HepG2 (cell line): Measurements from ENCODE around the gene UPB1. TPM values are rescaled to one million over a fixed set of nuclear protein-coding genes. Genes with fewer than 3 reads are reported as not detected.
A peak's percentile ranks its signal among the peaks of the same experiment; 100 is the strongest.

Source experiments
- DNMT1 ChIP-seq: sonication (generic); formaldehyde crosslinking; IDR thresholded peaks from 2 replicates; pipeline ENCODE4 v1.5.1; 2020; ENCODE audit warnings: mild to moderate bottlenecking, missing genetic modification reagents
- ELF3 ChIP-seq: IDR thresholded peaks from 2 replicates; pipeline ENCODE4 v1.6.1; 2016; ENCODE audit warnings: missing genetic modification reagents, missing compliant biosample characterization
- ETV6 ChIP-seq: sonication (generic); formaldehyde crosslinking; conservative IDR thresholded peaks from 2 replicates; pipeline ENCODE4 v1.4.0; 2020; ENCODE audit warnings: missing genetic modification reagents
- FUBP1 ChIP-seq: sonication (generic); formaldehyde crosslinking; IDR thresholded peaks from 2 replicates; pipeline ENCODE4 v1.5.1; 2020; ENCODE audit warnings: missing genetic modification reagents, mild to moderate bottlenecking, borderline replicate concordance
- HIVEP1 ChIP-seq: sonication (generic); formaldehyde crosslinking; IDR thresholded peaks from 2 replicates; pipeline ENCODE4 v1.4.0; 2020; ENCODE audit warnings: mild to moderate bottlenecking, missing genetic modification reagents
- MAX ChIP-seq: IDR thresholded peaks from 2 replicates; pipeline ENCODE4 v1.6.1; 2012; ENCODE audit warnings: inconsistent platforms
- NFIB ChIP-seq: sonication (generic); formaldehyde crosslinking; IDR thresholded peaks from 2 replicates; pipeline ENCODE4 v1.9.0; 2021; ENCODE audit warnings: missing genetic modification reagents, mild to moderate bottlenecking, borderline replicate concordance
- SNAI1 ChIP-seq: sonication (generic); formaldehyde crosslinking; IDR thresholded peaks from 2 replicates; pipeline ENCODE4 v1.5.0; 2020; ENCODE audit warnings: mild to moderate bottlenecking, missing genetic modification reagents, borderline replicate concordance
- SNAPC4 ChIP-seq: sonication (generic); formaldehyde crosslinking; IDR thresholded peaks from 2 replicates; pipeline ENCODE4 v1.4.0; 2020; ENCODE audit warnings: mild to moderate bottlenecking, missing genetic modification reagents
- SP5 ChIP-seq: IDR thresholded peaks from 2 replicates; pipeline ENCODE4 v1.6.1; 2016; ENCODE audit warnings: low read depth, borderline replicate concordance
- TERF1 ChIP-seq: sonication (generic); formaldehyde crosslinking; IDR thresholded peaks from 2 replicates; pipeline ENCODE4 v1.8.0; 2022; ENCODE audit warnings: mild to moderate bottlenecking, missing genetic modification reagents, moderate library complexity
- ZC3H13 ChIP-seq: sonication (generic); formaldehyde crosslinking; IDR thresholded peaks from 2 replicates; pipeline ENCODE4 v1.8.1; 2023; ENCODE audit warnings: mild to moderate bottlenecking, missing genetic modification reagents, moderate library complexity
- ZFX ChIP-seq: sonication (generic); formaldehyde crosslinking; IDR thresholded peaks from 2 replicates; pipeline ENCODE4 v1.4.0; 2020; ENCODE audit warnings: mild to moderate bottlenecking, low read depth, missing genetic modification reagents, moderate library complexity
- ZMYM2 ChIP-seq: sonication (generic); formaldehyde crosslinking; IDR thresholded peaks from 2 replicates; pipeline ENCODE4 v1.8.0; 2022; ENCODE audit warnings: mild to moderate bottlenecking, missing genetic modification reagents
- ZNF20 ChIP-seq: sonication (generic); formaldehyde crosslinking; IDR thresholded peaks from 2 replicates; pipeline ENCODE4 v1.4.0; 2020; ENCODE audit warnings: mild to moderate bottlenecking, moderate library complexity, missing genetic modification reagents
- ZNF224 ChIP-seq: sonication (generic); formaldehyde crosslinking; IDR thresholded peaks from 2 replicates; pipeline ENCODE4 v1.5.0; 2020; ENCODE audit warnings: mild to moderate bottlenecking, missing genetic modification reagents
- ZNF235 ChIP-seq: sonication (generic); formaldehyde crosslinking; IDR thresholded peaks from 2 replicates; pipeline ENCODE4 v1.8.1; 2023; ENCODE audit warnings: mild to moderate bottlenecking, missing genetic modification reagents, borderline replicate concordance
- ZNF280B ChIP-seq: sonication (generic); formaldehyde crosslinking; IDR thresholded peaks from 2 replicates; pipeline ENCODE4 v1.5.0; 2020; ENCODE audit warnings: missing genetic modification reagents, mild to moderate bottlenecking, borderline replicate concordance
- ZNF558 ChIP-seq: sonication (generic); formaldehyde crosslinking; IDR thresholded peaks from 2 replicates; pipeline ENCODE4 v1.9.0; 2022; ENCODE audit warnings: mild to moderate bottlenecking, missing genetic modification reagents, borderline replicate concordance
- ZNF747 ChIP-seq: sonication (generic); formaldehyde crosslinking; IDR thresholded peaks from 2 replicates; pipeline ENCODE4 v1.8.1; 2023; ENCODE audit warnings: missing genetic modification reagents, mild to moderate bottlenecking, borderline replicate concordance
- ZNF768 ChIP-seq: sonication (generic); formaldehyde crosslinking; IDR thresholded peaks from 2 replicates; pipeline ENCODE4 v1.4.0; 2020; ENCODE audit warnings: missing genetic modification reagents
- polyA plus RNA-seq, 8 experiments: library from polyadenylated mRNA; depleted of rRNA in 3 of 8; stranded (reverse) in 7 of 8; unstranded in 1 of 8; fragments of >200 nt; fragmentation: Illumina TruSeq in 4 of 8; extraction: Trizol in 4 of 8; gene quantifications; 2 replicates each; pipeline versions ENCODE4 v1.2.1 to v1.2.3, GENCODE V29; 2011 to 2016; ENCODE audit warnings: low read depth in 4 of 8, missing spikeins in 1 of 8, mixed read lengths in 1 of 8; ENCODE audit not compliant: insufficient read depth in 1 of 8
- total RNA-seq, 5 experiments: library from RNA; depleted of rRNA; stranded (reverse); fragments of >200 nt; fragmentation: Illumina TruSeq; extraction: Trizol; gene quantifications; 2 replicates each; pipeline ENCODE4 v1.2.3, GENCODE V29; 2016; ENCODE audit warnings: low read depth in 1 of 5

Gene UPB1
- total and polyA plus RNA-seq, 2 of the 13 experiments (the other 11 are each of a cell fraction or from before 2014, with no cell fraction given), result 0.38 to 1.2 TPM

GRCh38 chr22:24499706-24500276, 4.7 kb downstream of the UPB1 start (continued):
- no peak for TF ChIP-seq ZNF235 (CRISPR knock-in tag)
- no peak for TF ChIP-seq SNAPC4
- no peak for TF ChIP-seq SP5 (CRISPR knock-in tag)
- no peak for TF ChIP-seq ZNF20 (CRISPR knock-in tag)
- TF ChIP-seq ZNF747 (CRISPR knock-in tag), result no peak
- no peak for TF ChIP-seq NFIB
- TF ChIP-seq ZFX, result no peak
- TF ChIP-seq TERF1, result no peak
- TF ChIP-seq ELF3 (CRISPR knock-in tag), result no peak
- no peak for TF ChIP-seq ZNF768 (CRISPR knock-in tag)
- no peak for TF ChIP-seq ETV6 (CRISPR knock-in tag)
- TF ChIP-seq ZNF280B (CRISPR knock-in tag), result no peak
- no peak for TF ChIP-seq ZMYM2
- TF ChIP-seq MAX, result peak; percentile 15; the same call in 1 of the 2 replicates
- TF ChIP-seq ZNF558 (CRISPR knock-in tag), result no peak
- 0 out of 2 replicates have a peak, but pooled peaks have one; percentile 17 for TF ChIP-seq HIVEP1 (CRISPR knock-in tag)
- peak; percentile 26; the same call in 1 of the 2 replicates for TF ChIP-seq SNAI1 (CRISPR knock-in tag)
- no peak for TF ChIP-seq ZC3H13 (CRISPR knock-in tag)
- no peak for TF ChIP-seq DNMT1
- no peak for TF ChIP-seq FUBP1 (CRISPR knock-in tag)
- no peak for TF ChIP-seq ZNF224 (CRISPR knock-in tag)
